Hippocampal formation (tissue), 2 donors: ENCODE results near the gene KRTAP10-11.
"Not testable (repeated sequence)": the region's sequence is repeated elsewhere in the genome, so short reads cannot be mapped to it uniquely, and the experiment has no call there.

Experiments
- DNase-seq, 2 donors: peaks; one replicate each; lab custom pipeline; 2025; lab: John Stamatoyannopoulos, UW

Gene KRTAP10-11

GRCh38 chr21:44646366-44647221 lies at the start of gene KRTAP10-11:
Gene KRTAP10-11 (plus strand): TSS chr21:44646414. CDS start chr21:44646459, 45 bp downstream.
- DNase-seq, result not testable (repeated sequence)

GRCh38 chr21:44598061-44598460 lies 48.2 kb upstream of the KRTAP10-11 start:
- no peak for DNase-seq

GRCh38 chr21:44599264-44600029 lies 46.8 kb upstream of the KRTAP10-11 start:
- DNase-seq, result no peak

GRCh38 chr21:44600118-44600978 lies 45.9 kb upstream of the KRTAP10-11 start, which contains the start of gene KRTAP10-7:
Gene KRTAP10-7 (plus strand): TSS chr21:44600597. CDS start chr21:44600622, 25 bp downstream.
- DNase-seq, result not testable (repeated sequence)

GRCh38 chr21:44601091-44601490 lies 45.1 kb upstream of the KRTAP10-11 start:
- not testable (repeated sequence) for DNase-seq

GRCh38 chr21:44601596-44602462 lies 44.4 kb upstream of the KRTAP10-11 start:
- DNase-seq, result no peak

GRCh38 chr21:44602463-44602850 lies 43.8 kb upstream of the KRTAP10-11 start:
- no peak for DNase-seq

- no peak for DNase-seq
Measured at GRCh38 chr21:44603109-44603875, 42.9 kb upstream of the KRTAP10-11 start.

- DNase-seq, result no peak
Measured at GRCh38 chr21:44603911-44604310, 42.3 kb upstream of the KRTAP10-11 start.

GRCh38 chr21:44606495-44606894 lies 39.7 kb upstream of the KRTAP10-11 start:
- no peak for DNase-seq

GRCh38 chr21:44609193-44609592 lies 37.0 kb upstream of the KRTAP10-11 start:
- DNase-seq, result no peak

- DNase-seq, result not testable (repeated sequence)
Measured at GRCh38 chr21:44610157-44610843, 35.9 kb upstream of the KRTAP10-11 start.

- DNase-seq, result no peak
Measured at GRCh38 chr21:44611551-44611950, 34.7 kb upstream of the KRTAP10-11 start.

- DNase-seq, result no peak
Measured at GRCh38 chr21:44612029-44612486, 34.2 kb upstream of the KRTAP10-11 start, which contains the start of gene KRTAP10-8. Gene KRTAP10-8 (plus strand): TSS chr21:44612079. CDS start chr21:44612101, 22 bp downstream.

- DNase-seq, result no peak
Measured at GRCh38 chr21:44612669-44613229, 33.5 kb upstream of the KRTAP10-11 start.

- no peak for DNase-seq
Measured at GRCh38 chr21:44613386-44614155, 32.6 kb upstream of the KRTAP10-11 start.

- DNase-seq, result no peak
Measured at GRCh38 chr21:44614161-44614631, 32.0 kb upstream of the KRTAP10-11 start.

- no peak for DNase-seq
Measured at GRCh38 chr21:44614961-44615391, 31.2 kb upstream of the KRTAP10-11 start.
